Transverse colon (tissue), 4 donors: ENCODE results near the gene FUT7.
A peak's percentile ranks its signal among the peaks of the same experiment; 100 is the strongest.

Experiments used
- EP300 ChIP-seq: sonication (generic); formaldehyde crosslinking; IDR thresholded peaks from one replicate; pipeline ENCODE4 v1.6.1; 2017; ENCODE audit warnings: antibody characterized with exemption, low read depth
- POLR2A ChIP-seq: fragments of 450-650 bp; IDR thresholded peaks from one replicate; pipeline ENCODE4 v1.6.1; 2016; ENCODE audit warnings: antibody characterized with exemption, mild to moderate bottlenecking, moderate library complexity
- POLR2AphosphoS5 ChIP-seq, 3 donors: sonication (generic); formaldehyde crosslinking; IDR thresholded peaks; one replicate each; pipeline ENCODE4 v1.6.1; 2016; ENCODE audit warnings: antibody characterized with exemption in 3 of 3
- TF ChIP-seq, protein P1 (sequence below), 5 experiments: fragments of 200-600 bp in 3 of 5; fragments of 450-650 bp in 2 of 5; sonication (generic) in 3 of 5; IDR thresholded peaks; 1 replicate in 2 of 5; 2 replicates in 3 of 5; pipeline ENCODE4 v1.5.1; 2016 to 2017; ENCODE audit warnings: antibody characterized with exemption in 5 of 5, inconsistent platforms in 3 of 5, mild to moderate bottlenecking in 2 of 5, moderate library complexity in 1 of 5

DNA sequence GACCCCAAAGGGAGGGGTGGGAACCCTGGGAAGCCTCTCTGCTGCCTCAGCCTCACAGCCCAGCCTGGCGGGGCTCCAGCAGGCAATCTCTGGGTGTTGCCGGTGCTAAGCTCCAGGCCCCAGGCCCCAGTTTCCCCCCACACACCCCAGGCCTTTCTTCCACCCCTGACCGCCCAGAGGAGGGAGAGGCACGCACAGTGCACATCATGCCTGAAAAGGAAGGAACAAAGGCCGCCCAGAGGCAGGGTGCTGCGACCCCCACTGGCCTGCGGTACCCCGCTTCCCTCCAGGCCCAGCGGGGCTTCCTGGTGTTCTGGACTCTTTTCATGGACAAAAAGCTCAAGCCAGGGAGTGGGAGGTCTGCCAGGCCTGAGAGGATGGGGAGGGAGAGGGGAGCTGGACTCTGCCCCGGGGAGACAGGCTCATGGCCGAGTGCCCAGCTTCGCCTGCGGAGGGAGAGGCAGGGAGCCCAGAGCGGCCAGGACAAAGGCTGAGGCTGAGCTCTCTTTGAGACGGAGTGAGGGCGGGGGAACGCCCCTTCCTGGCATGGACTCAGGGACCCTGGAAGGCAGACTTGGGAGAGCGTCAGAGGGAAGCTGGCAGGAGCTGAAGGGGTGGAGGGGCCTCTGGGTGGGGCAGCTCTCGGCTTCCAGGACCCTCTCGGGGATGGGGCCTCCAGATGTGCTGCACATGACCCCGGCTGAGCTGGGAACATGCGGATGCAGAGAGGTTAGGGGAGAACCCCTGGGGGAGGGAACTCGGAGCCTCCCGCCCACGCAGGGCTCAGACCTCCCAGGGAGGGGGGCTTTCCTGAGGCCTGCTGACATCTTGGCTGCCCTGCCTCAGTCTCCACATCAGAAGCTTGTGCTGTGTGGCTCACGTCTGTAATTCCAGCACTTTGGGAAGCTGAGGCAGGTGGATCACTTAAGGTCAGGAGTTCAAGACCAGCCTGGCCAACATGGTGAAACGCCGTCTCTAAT is 23.8 kb upstream of the FUT7 start:
- TF ChIP-seq, protein P1, sequence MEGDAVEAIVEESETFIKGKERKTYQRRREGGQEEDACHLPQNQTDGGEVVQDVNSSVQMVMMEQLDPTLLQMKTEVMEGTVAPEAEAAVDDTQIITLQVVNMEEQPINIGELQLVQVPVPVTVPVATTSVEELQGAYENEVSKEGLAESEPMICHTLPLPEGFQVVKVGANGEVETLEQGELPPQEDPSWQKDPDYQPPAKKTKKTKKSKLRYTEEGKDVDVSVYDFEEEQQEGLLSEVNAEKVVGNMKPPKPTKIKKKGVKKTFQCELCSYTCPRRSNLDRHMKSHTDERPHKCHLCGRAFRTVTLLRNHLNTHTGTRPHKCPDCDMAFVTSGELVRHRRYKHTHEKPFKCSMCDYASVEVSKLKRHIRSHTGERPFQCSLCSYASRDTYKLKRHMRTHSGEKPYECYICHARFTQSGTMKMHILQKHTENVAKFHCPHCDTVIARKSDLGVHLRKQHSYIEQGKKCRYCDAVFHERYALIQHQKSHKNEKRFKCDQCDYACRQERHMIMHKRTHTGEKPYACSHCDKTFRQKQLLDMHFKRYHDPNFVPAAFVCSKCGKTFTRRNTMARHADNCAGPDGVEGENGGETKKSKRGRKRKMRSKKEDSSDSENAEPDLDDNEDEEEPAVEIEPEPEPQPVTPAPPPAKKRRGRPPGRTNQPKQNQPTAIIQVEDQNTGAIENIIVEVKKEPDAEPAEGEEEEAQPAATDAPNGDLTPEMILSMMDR (IDR thresholded peaks at IDR 0.05), result no peak
- no peak for TF ChIP-seq POLR2A
- TF ChIP-seq POLR2AphosphoS5 (IDR thresholded peaks at IDR 0.05), result peak; percentile 15 to 71 (median 46)
- TF ChIP-seq EP300, result no peak
